HCT116 (cell line): ENCODE results near the gene MIF. TPM values are rescaled to one million over a fixed set of nuclear protein-coding genes. Genes with fewer than 3 reads are reported as not detected.

ENCODE experiments used
- ATAC-seq: fragments of 200-7000 bp; cut with Tn5 transposase; 2 replicates; pipeline ENCODE4 v1.9.1; 2020; ENCODE audit warnings: mild to moderate bottlenecking, moderate library complexity
- BruUV-seq: library from RNA; stranded (reverse); fragments of 400-500 nt; replicated peaks from 2 replicates; lab custom pipeline; 2021; lab: Mats Ljungman, UMichigan
- CTCF ChIA-PET: fragments of 300-600 bp; sonication (Branson Sonifier 250); formaldehyde crosslinking; loops from one replicate; lab custom pipeline; 2021; ENCODE audit warnings: antibody characterized with exemption; lab: Charles Lee
- POLR2A ChIA-PET: fragments of 300-600, 350-600 bp; sonication (Branson Sonifier 250); formaldehyde crosslinking; loops from one replicate; lab custom pipeline; 2021; ENCODE audit warnings: antibody characterized with exemption; lab: Charles Lee
- RAD21 ChIA-PET, 2 experiments: fragments of 300-600 bp; sonication (Branson Sonifier 250); formaldehyde crosslinking; loops; one replicate each; lab custom pipeline; 2023; ENCODE audit warnings: low total read pairs in 2 of 2; ENCODE audit not compliant: uncharacterized antibody in 2 of 2, unreplicated experiment in 2 of 2, low non-redundant PET in 1 of 2; lab: Charles Lee
- DNase-seq: peaks from one replicate; pipeline ENCODE4 v3.0.0-alpha.2; 2010; ENCODE audit warnings: low read depth, low spot score
- H2AFZ ChIP-seq: fragments of 200-600 bp; shearing (Covaris generic), sonication (generic); 2 replicates; pipeline ENCODE4 v1.6.1; 2017; ENCODE audit warnings: low read depth, mixed run types, mixed read lengths, antibody characterized with exemption, low read length; ENCODE audit not compliant: poor library complexity, severe bottlenecking
- H3K27ac ChIP-seq: 2 replicates; pipeline ENCODE4 v1.5.1; 2012; ENCODE audit warnings: low read depth, low read length
- H3K27me3 ChIP-seq: fragments of 200-600 bp; sonication (generic); 2 replicates; pipeline ENCODE4 v1.6.1; 2016; ENCODE audit warnings: mixed run types, low read length, mixed read lengths; ENCODE audit not compliant: insufficient read depth
- H3K36me3 ChIP-seq, 2 experiments: fragments of 200-500 bp in 1 of 2; fragments of 200-600 bp in 1 of 2; sonication (Bioruptor generic) in 1 of 2; sonication (generic) in 1 of 2; 2 replicates each; pipeline versions ENCODE4 v1.5.1 to v1.6.1; 2014 to 2016; ENCODE audit warnings: low read length in 2 of 2, inconsistent platforms in 1 of 2, mixed read lengths in 1 of 2, mixed run types in 1 of 2; ENCODE audit not compliant: insufficient read depth in 2 of 2, control insufficient read depth in 1 of 2
- H3K4me1 ChIP-seq, 2 experiments: fragments of 200-600 bp in 1 of 2; sonication (generic) in 1 of 2; 2 replicates each; pipeline versions ENCODE4 v1.5.1 to v1.6.1; 2012 to 2017; ENCODE audit warnings: low read length in 2 of 2, inconsistent platforms in 1 of 2, mild to moderate bottlenecking in 1 of 2, mixed read lengths in 1 of 2, mixed run types in 1 of 2, moderate library complexity in 1 of 2; ENCODE audit not compliant: insufficient read depth in 2 of 2, control insufficient read depth in 1 of 2
- H3K4me2 ChIP-seq: fragments of 200-600 bp; sonication (generic); 2 replicates; pipeline ENCODE4 v1.6.1; 2017; ENCODE audit warnings: mixed run types, low read length, mixed read lengths
- H3K4me3 ChIP-seq, 2 experiments: fragments of 200-600 bp in 1 of 2; sonication (generic) in 1 of 2; replicated peaks in 1 of 2; 2 replicates each; pipeline ENCODE4 v1.5.1; 2011 to 2016; ENCODE audit warnings: low read length in 2 of 2, control low read depth in 1 of 2, low read depth in 1 of 2, mild to moderate bottlenecking in 1 of 2, mixed read lengths in 1 of 2, mixed run types in 1 of 2
- H3K79me2 ChIP-seq: fragments of 200-600 bp; sonication (generic); 2 replicates; pipeline ENCODE4 v1.6.1; 2017; ENCODE audit warnings: mild to moderate bottlenecking, mixed run types, low read length, moderate library complexity, mixed read lengths; ENCODE audit not compliant: insufficient read depth
- H3K9ac ChIP-seq: fragments of 200-600 bp; sonication (generic); 2 replicates; pipeline ENCODE4 v1.6.1; 2016; ENCODE audit warnings: low read length, mixed read lengths
- H3K9me2 ChIP-seq: fragments of 200-600 bp; sonication (generic), shearing (Covaris generic); 2 replicates; pipeline ENCODE4 v1.6.1; 2017; ENCODE audit warnings: mixed run types, mild to moderate bottlenecking, moderate library complexity; ENCODE audit not compliant: insufficient read depth
- H3K9me3 ChIP-seq, 2 experiments: fragments of 200-500 bp in 1 of 2; fragments of 200-600 bp in 1 of 2; sonication (Bioruptor generic) in 1 of 2; sonication (generic) in 1 of 2; 2 replicates each; pipeline ENCODE4 v1.6.1; 2014 to 2017; ENCODE audit warnings: low read length in 2 of 2, mixed read lengths in 2 of 2, inconsistent platforms in 1 of 2, low read depth in 1 of 2, mild to moderate bottlenecking in 1 of 2, mixed run types in 1 of 2, moderate library complexity in 1 of 2; ENCODE audit not compliant: control insufficient read depth in 1 of 2, insufficient read depth in 1 of 2
- H4K20me1 ChIP-seq: fragments of 200-600 bp; sonication (generic), shearing (Covaris generic); 2 replicates; pipeline ENCODE4 v1.6.1; 2017; ENCODE audit warnings: mixed run types, mild to moderate bottlenecking, moderate library complexity; ENCODE audit not compliant: insufficient read depth
- CEBPB ChIP-seq: IDR thresholded peaks from 2 replicates; pipeline ENCODE4 v1.6.1; 2012; ENCODE audit warnings: low read depth
- EGR1 ChIP-seq: IDR thresholded peaks from 2 replicates; pipeline ENCODE4 v1.6.1; 2012; ENCODE audit warnings: low read depth
- ELF1 ChIP-seq: IDR thresholded peaks from 2 replicates; pipeline ENCODE4 v1.6.1; 2012; ENCODE audit warnings: low read depth, borderline replicate concordance
- EZH2 ChIP-seq: fragments of 200-600 bp; sonication (generic); IDR thresholded peaks from 2 replicates; pipeline ENCODE4 v1.6.1; 2017; ENCODE audit warnings: antibody characterized with exemption, mixed run types
- EZH2phosphoT487 ChIP-seq: fragments of 200-600 bp; IDR thresholded peaks from 2 replicates; pipeline ENCODE4 v1.6.1; 2018; ENCODE audit warnings: antibody characterized with exemption, borderline replicate concordance
- JUND ChIP-seq: IDR thresholded peaks from 2 replicates; pipeline ENCODE4 v1.6.1; 2012
- MAX ChIP-seq: IDR thresholded peaks from 2 replicates; pipeline ENCODE4 v1.6.1; 2012
- POLR2A ChIP-seq: IDR thresholded peaks from 2 replicates; pipeline ENCODE4 v1.7.0; 2011; ENCODE audit warnings: borderline replicate concordance; ENCODE audit not compliant: insufficient read depth, insufficient read length; ENCODE audit errors: extremely low read depth
- POLR2AphosphoS5 ChIP-seq: IDR thresholded peaks from 2 replicates; pipeline ENCODE4 v1.6.1; 2011; ENCODE audit warnings: mild to moderate bottlenecking, low read depth, low read length, moderate library complexity
- RAD21 ChIP-seq: IDR thresholded peaks from 2 replicates; pipeline ENCODE4 v1.6.1; 2012; ENCODE audit warnings: low read depth, mild to moderate bottlenecking
- SIN3A ChIP-seq: IDR thresholded peaks from 2 replicates; pipeline ENCODE4 v1.6.1; 2012; ENCODE audit warnings: low read depth
- SP1 ChIP-seq: IDR thresholded peaks from 2 replicates; pipeline ENCODE4 v1.6.1; 2012; ENCODE audit warnings: low read depth
- SRF ChIP-seq: IDR thresholded peaks from 2 replicates; pipeline ENCODE4 v1.6.1; 2012; ENCODE audit warnings: low read depth
- TCF7L2 ChIP-seq: IDR thresholded peaks from 2 replicates; pipeline ENCODE4 v1.7.0; 2011; ENCODE audit warnings: borderline replicate concordance, inconsistent platforms; ENCODE audit not compliant: insufficient read depth, insufficient read length; ENCODE audit errors: extremely low read depth
- YY1 ChIP-seq: IDR thresholded peaks from 2 replicates; pipeline ENCODE4 v1.6.1; 2011; ENCODE audit warnings: low read length, low read depth, moderate library complexity, mild to moderate bottlenecking; ENCODE audit not compliant: insufficient replicate concordance; ENCODE audit errors: extremely low read depth
- ZNF274 ChIP-seq: fragments of 200-500 bp; sonication (Bioruptor generic); IDR thresholded peaks from 2 replicates; pipeline ENCODE4 v1.6.1; 2014; ENCODE audit warnings: mild to moderate bottlenecking, low read depth, low read length, inconsistent platforms
- intact Hi-C: fragments of 100-400 bp; cut with micrococcal nuclease; formaldehyde crosslinking; loops from 2 replicates; pipeline ENCODE4 v1.10.0; 2022
- total RNA-seq: library from RNA; stranded (reverse); gene quantifications from one replicate; pipeline ENCODE4 v1.2.1, GENCODE V29; 2021; ENCODE audit not compliant: unreplicated experiment
- TF ChIP-seq, protein P1 (sequence below): IDR thresholded peaks from 2 replicates; pipeline ENCODE4 v1.6.1; 2011; ENCODE audit warnings: mild to moderate bottlenecking, low read length, moderate library complexity; ENCODE audit not compliant: insufficient replicate concordance; ENCODE audit errors: extremely low read depth
- TF ChIP-seq, protein P2 (sequence below), 3 experiments: fragments of 200-600 bp in 1 of 3; sonication (generic) in 1 of 3; IDR thresholded peaks in 2 of 3; conservative IDR thresholded peaks in 1 of 3; 2 replicates each; pipeline ENCODE4 v1.5.1; 2012 to 2017; ENCODE audit warnings: low read depth in 2 of 3, low read length in 2 of 3, antibody characterized with exemption in 1 of 3, borderline replicate concordance in 1 of 3, control low read depth in 1 of 3, mild to moderate bottlenecking in 1 of 3, mixed read lengths in 1 of 3, mixed run types in 1 of 3, moderate library complexity in 1 of 3; ENCODE audit not compliant: insufficient read depth in 1 of 3
- TF ChIP-seq, protein P3 (sequence below): IDR thresholded peaks from 2 replicates; pipeline ENCODE4 v1.6.1; 2012; ENCODE audit warnings: low read depth

MIF gene
- total RNA-seq, 1 experiment from 2014 or later = 1,511 TPM

GRCh38 chr22:23913661-23914353 is 19.6 kb downstream of the MIF start:
- Histone ChIP-seq H3K27me3 (no peaks in the 10 kb centered on the region), H3K4me3 (peak overlapping the region; percentile 73 to 86), H3K4me2 (peak overlapping the region; percentile 92), H2AFZ (no peak overlapping the region), H3K79me2 (no peaks in the 10 kb centered on the region), H3K4me1 (peaks cover 0 to 16% of the 10 kb centered on the region in 2 experiments; a peak in 3 of 4 replicates), H3K9me3 (no peaks in the 10 kb centered on the region), H3K9ac (peak overlapping the region; percentile 89), H3K27ac (peak overlapping the region; percentile 84), H4K20me1 (no peaks in the 10 kb centered on the region), H3K36me3 (no peaks in the 10 kb centered on the region), H3K9me2 (no peaks in the 10 kb centered on the region)
- no TSS peak for BruUV-seq
- DNase-seq = peak; percentile 98
- ChIA-PET RAD21 (no interaction called here), CTCF (interaction anchor here (1.1 to 2.9 kb wide), 3 partner anchors 16 to 64 kb away, joined by 3 to 21 read pairs (median 5); partner anchors contain the start of gene MIF), POLR2A (interaction anchor here (0.6 to 2.0 kb wide), 9 partner anchors 8 to 156 kb away, joined by 3 to 23 read pairs (median 5); partner anchors contain the start of genes MIF and SLC2A11)
- peak; percentile 99 for ATAC-seq
- intact Hi-C loops = no loop called here
- TF ChIP-seq YY1 (no peak), RAD21 (no peak), EZH2phosphoT487 (no peak), POLR2A (peak; percentile 96), SIN3A (peak; percentile 80), JUND (no peak), CEBPB (no peak), EGR1 (peak; percentile 84), SP1 (peak; percentile 59), ZNF274 (no peak), SRF (no peak), ELF1 (peak; percentile 77), TCF7L2 (no peak), POLR2AphosphoS5 (peak; percentile 97), EZH2 (no peak), MAX (peak; percentile 90)
- TF ChIP-seq, protein P1, sequence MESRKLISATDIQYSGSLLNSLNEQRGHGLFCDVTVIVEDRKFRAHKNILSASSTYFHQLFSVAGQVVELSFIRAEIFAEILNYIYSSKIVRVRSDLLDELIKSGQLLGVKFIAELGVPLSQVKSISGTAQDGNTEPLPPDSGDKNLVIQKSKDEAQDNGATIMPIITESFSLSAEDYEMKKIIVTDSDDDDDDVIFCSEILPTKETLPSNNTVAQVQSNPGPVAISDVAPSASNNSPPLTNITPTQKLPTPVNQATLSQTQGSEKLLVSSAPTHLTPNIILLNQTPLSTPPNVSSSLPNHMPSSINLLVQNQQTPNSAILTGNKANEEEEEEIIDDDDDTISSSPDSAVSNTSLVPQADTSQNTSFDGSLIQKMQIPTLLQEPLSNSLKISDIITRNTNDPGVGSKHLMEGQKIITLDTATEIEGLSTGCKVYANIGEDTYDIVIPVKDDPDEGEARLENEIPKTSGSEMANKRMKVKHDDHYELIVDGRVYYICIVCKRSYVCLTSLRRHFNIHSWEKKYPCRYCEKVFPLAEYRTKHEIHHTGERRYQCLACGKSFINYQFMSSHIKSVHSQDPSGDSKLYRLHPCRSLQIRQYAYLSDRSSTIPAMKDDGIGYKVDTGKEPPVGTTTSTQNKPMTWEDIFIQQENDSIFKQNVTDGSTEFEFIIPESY = no peak
- TF ChIP-seq, protein P2, sequence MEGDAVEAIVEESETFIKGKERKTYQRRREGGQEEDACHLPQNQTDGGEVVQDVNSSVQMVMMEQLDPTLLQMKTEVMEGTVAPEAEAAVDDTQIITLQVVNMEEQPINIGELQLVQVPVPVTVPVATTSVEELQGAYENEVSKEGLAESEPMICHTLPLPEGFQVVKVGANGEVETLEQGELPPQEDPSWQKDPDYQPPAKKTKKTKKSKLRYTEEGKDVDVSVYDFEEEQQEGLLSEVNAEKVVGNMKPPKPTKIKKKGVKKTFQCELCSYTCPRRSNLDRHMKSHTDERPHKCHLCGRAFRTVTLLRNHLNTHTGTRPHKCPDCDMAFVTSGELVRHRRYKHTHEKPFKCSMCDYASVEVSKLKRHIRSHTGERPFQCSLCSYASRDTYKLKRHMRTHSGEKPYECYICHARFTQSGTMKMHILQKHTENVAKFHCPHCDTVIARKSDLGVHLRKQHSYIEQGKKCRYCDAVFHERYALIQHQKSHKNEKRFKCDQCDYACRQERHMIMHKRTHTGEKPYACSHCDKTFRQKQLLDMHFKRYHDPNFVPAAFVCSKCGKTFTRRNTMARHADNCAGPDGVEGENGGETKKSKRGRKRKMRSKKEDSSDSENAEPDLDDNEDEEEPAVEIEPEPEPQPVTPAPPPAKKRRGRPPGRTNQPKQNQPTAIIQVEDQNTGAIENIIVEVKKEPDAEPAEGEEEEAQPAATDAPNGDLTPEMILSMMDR (IDR thresholded peaks at IDR 0.05 in 2 of 3, conservative IDR thresholded peaks at IDR 0.05 in 1 of 3; ENCODE audit: borderline replicate concordance in 1 of 3, insufficient read depth in 1 of 3, low read depth in 2 of 3, low read length in 2 of 3) = no peak
- TF ChIP-seq, protein P3, sequence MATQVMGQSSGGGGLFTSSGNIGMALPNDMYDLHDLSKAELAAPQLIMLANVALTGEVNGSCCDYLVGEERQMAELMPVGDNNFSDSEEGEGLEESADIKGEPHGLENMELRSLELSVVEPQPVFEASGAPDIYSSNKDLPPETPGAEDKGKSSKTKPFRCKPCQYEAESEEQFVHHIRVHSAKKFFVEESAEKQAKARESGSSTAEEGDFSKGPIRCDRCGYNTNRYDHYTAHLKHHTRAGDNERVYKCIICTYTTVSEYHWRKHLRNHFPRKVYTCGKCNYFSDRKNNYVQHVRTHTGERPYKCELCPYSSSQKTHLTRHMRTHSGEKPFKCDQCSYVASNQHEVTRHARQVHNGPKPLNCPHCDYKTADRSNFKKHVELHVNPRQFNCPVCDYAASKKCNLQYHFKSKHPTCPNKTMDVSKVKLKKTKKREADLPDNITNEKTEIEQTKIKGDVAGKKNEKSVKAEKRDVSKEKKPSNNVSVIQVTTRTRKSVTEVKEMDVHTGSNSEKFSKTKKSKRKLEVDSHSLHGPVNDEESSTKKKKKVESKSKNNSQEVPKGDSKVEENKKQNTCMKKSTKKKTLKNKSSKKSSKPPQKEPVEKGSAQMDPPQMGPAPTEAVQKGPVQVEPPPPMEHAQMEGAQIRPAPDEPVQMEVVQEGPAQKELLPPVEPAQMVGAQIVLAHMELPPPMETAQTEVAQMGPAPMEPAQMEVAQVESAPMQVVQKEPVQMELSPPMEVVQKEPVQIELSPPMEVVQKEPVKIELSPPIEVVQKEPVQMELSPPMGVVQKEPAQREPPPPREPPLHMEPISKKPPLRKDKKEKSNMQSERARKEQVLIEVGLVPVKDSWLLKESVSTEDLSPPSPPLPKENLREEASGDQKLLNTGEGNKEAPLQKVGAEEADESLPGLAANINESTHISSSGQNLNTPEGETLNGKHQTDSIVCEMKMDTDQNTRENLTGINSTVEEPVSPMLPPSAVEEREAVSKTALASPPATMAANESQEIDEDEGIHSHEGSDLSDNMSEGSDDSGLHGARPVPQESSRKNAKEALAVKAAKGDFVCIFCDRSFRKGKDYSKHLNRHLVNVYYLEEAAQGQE = no peak
